ENCODE measurements around the gene C21orf91.

- TF ChIP-seq CTCF (IDR thresholded peaks at IDR 0.05) = no peak
- no peak for TF ChIP-seq POLR2A (IDR thresholded peaks at IDR 0.05)
- no peak for TF ChIP-seq POLR2AphosphoS5 (IDR thresholded peaks at IDR 0.05)
- TF ChIP-seq EP300 (IDR thresholded peaks at IDR 0.05) = no peak
These were observed 35.5 kb downstream of the C21orf91 start for GRCh38 chr21:17783481-17784179.
